OCI-LY3 (cell line): ENCODE measurements around the gene ASCC3.

Experiments
- EZH2phosphoT487 ChIP-seq: fragments of 200-600 bp; shearing (Covaris generic); IDR thresholded peaks from 2 replicates; pipeline ENCODE4 v1.6.1; 2018; ENCODE audit warnings: antibody characterized with exemption, mixed run types, low read depth
- TF ChIP-seq, protein P1 (sequence below): fragments of 200-600, 300-600 bp; sonication (generic); IDR thresholded peaks from 2 replicates; pipeline ENCODE4 v1.5.1; 2014; ENCODE audit warnings: antibody characterized with exemption, low read length, low read depth

DNA sequence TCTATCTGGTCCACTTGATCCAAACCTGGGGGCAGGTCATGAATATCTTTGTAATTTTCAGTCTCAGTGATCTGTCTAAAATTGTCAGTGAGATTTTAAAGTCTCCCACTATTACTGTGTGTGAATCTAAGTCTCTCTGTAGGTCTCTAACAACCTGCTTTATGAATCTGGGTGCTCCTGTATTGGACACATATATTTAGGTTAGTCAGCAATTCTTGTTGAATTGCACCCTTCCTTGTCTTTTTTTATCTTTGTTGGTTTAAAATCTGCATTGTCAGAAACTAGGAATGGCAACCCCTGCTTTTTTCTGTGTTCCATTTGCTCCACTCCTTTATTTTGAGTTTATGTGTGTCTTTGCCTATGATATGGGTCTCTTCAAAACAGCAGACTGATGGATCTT is 140.7 kb downstream of the ASCC3 start:
- TF ChIP-seq, protein P1, sequence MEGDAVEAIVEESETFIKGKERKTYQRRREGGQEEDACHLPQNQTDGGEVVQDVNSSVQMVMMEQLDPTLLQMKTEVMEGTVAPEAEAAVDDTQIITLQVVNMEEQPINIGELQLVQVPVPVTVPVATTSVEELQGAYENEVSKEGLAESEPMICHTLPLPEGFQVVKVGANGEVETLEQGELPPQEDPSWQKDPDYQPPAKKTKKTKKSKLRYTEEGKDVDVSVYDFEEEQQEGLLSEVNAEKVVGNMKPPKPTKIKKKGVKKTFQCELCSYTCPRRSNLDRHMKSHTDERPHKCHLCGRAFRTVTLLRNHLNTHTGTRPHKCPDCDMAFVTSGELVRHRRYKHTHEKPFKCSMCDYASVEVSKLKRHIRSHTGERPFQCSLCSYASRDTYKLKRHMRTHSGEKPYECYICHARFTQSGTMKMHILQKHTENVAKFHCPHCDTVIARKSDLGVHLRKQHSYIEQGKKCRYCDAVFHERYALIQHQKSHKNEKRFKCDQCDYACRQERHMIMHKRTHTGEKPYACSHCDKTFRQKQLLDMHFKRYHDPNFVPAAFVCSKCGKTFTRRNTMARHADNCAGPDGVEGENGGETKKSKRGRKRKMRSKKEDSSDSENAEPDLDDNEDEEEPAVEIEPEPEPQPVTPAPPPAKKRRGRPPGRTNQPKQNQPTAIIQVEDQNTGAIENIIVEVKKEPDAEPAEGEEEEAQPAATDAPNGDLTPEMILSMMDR = no peak
- no peak for TF ChIP-seq EZH2phosphoT487
